A673 (cell line): ENCODE data around the gene NDC1.

ENCODE experiments used
- CTCF ChIP-seq: fragments of 300-800, 200-600 bp; sonication (generic); conservative IDR thresholded peaks from 2 replicates; pipeline ENCODE4 v1.5.1; 2017; ENCODE audit warnings: low read depth, mild to moderate bottlenecking, antibody characterized with exemption, low read length, moderate library complexity, mixed read lengths
- EZH2 ChIP-seq: fragments of 200-600 bp; sonication (generic); IDR thresholded peaks from 2 replicates; pipeline ENCODE4 v1.6.1; 2017; ENCODE audit warnings: borderline replicate concordance, low read depth, mild to moderate bottlenecking, mixed read lengths, antibody characterized with exemption, low read length; ENCODE audit not compliant: poor library complexity, severe bottlenecking

DNA sequence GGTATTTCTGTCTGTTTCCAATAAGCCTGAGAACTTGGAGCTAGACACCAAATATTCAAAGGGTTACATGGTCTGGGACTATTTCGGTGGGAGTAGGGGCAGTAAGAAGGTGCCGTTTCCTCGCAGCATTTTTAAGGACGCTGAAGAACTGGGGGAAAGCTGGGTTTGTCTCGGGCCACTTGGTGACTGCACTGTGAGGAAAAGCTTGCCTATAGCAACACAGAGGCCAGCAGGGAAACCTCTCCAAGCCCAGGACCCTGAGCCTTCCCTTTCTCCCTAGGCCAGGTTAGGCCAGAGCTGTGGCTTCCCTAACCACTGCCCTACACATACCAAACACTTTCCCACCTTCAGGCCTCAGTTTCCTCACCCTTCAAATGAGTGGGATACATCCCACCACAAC is 102.4 kb downstream of the NDC1 start:
- TF ChIP-seq CTCF (no peak), EZH2 (no peak)
